Stimulated activated CD4-positive, alpha-beta T cell treated with anti-CD3 and anti-CD28 coated beads, Interleukin-4, amount 100 ng/mL, for 1 hour (primary cell): ENCODE data around the gene ARHGAP1.

Experiments
- DNase-seq: peaks from one replicate; pipeline ENCODE4 v3.0.0-alpha.2; 2020

ARHGAP1 gene

DNA sequence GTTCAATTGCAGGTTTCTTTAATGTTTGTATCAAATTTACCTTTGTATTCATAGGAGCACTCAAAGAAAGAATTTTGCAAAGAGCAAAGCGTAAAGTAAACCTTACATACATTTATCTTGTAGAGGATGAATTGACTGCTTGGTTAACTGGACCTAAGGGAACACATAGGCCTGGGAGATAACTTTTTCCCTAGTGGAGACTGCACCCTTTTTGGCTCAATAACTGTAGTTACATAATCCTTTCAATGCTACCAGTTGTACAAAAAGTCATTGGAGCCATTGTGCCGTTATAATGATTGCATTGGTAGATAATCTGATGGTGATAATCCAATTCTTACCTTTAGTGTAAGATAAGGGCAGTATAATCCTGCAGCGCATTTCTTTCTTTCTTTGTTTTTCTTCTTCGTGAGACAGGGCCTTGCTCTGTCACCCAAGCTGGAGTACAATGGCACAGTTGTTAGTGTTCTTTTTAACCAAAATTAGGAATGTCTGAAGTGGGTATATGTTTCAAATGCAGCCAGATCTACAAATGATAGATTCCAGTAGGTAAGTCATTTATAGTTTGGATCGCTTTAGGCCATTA, 64.8 kb downstream of the ARHGAP1 start:
- DNase-seq, result no peak

- DNase-seq, result no peak
Observed at GRCh38 chr11:46633291-46634217, 66.9 kb downstream of the ARHGAP1 start.

- no peak for DNase-seq
Observed at GRCh38 chr11:46632502-46632901, 67.9 kb downstream of the ARHGAP1 start.

- DNase-seq, result no peak
Observed at GRCh38 chr11:46631676-46632075, 68.7 kb downstream of the ARHGAP1 start.

DNA sequence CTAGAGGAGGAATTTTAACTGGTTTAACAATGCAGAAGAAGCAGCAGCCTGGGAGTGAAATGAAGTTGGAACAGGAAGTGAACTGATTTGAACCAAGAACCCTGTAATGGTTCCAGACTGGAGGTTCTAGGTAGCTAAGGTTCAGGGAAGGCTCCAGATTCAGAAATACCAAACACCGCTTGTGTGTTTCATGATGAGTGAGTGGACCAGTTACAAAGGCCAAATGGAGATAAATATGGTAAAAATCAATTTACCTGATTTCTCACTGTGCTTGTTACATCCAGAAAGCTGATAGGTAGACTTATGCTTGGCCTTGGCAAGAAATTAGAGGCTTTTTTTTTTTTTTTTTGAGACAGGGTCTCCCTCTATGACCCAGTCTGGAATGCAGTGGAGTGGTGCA, 70.2 kb downstream of the ARHGAP1 start:
- no peak for DNase-seq

DNA sequence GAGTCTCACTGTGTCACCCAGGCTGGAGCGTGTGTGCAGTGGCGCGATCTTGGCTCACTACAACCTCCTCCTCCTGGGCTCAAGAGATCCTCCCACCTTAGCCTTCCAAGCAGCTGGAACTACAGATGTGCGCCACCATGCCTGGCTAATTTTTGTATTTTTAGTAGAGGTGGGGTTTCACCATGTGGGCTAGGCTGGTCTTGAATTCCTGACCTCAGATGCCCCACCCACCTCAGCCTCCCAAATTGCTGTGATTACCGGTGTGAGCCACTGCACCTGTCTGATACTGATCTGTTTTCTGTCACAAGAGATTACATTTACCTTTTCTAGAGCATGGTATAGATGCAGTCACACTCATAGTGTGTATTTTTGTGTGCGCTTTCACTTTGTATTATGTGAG, 71.5 kb downstream of the ARHGAP1 start:
- DNase-seq, result no peak
